Effector CD8-positive, alpha-beta T cell (primary cell): ENCODE measurements around the gene P2RX1.

Source experiments
- DNase-seq: peaks from one replicate; lab custom pipeline; 2025; lab: John Stamatoyannopoulos, UW

Gene P2RX1

GRCh38 chr17:3924512-3925350, 8.5 kb upstream of the P2RX1 start:
- no peak for DNase-seq

- no peak for DNase-seq
Observed at GRCh38 chr17:3923466-3924190, 7.4 kb upstream of the P2RX1 start.

- DNase-seq, result no peak
Observed at GRCh38 chr17:3922765-3923164, 6.5 kb upstream of the P2RX1 start.

- DNase-seq, result no peak
Observed at GRCh38 chr17:3921502-3922319, 5.4 kb upstream of the P2RX1 start.

GRCh38 chr17:3921006-3921405, 4.7 kb upstream of the P2RX1 start:
- no peak for DNase-seq

GRCh38 chr17:3919123-3919624, 2.9 kb upstream of the P2RX1 start:
- no peak for DNase-seq

- DNase-seq, result no peak
Observed at GRCh38 chr17:3918372-3919122, 2.3 kb upstream of the P2RX1 start.

GRCh38 chr17:3917391-3917931, 1.2 kb upstream of the P2RX1 start:
- no peak for DNase-seq

- DNase-seq, result no peak
Observed at GRCh38 chr17:3916825-3917224, 560 bp upstream of the P2RX1 start.

- DNase-seq, result no peak
Observed at GRCh38 chr17:3915581-3915994, 677 bp downstream of the P2RX1 start.

GRCh38 chr17:3914312-3914670, 2.0 kb downstream of the P2RX1 start:
- no peak for DNase-seq

GRCh38 chr17:3913531-3914311, 2.5 kb downstream of the P2RX1 start:
- peak; percentile 67 for DNase-seq

GRCh38 chr17:3912827-3913226, 3.4 kb downstream of the P2RX1 start:
- no peak for DNase-seq

GRCh38 chr17:3911271-3912053, 4.8 kb downstream of the P2RX1 start:
- DNase-seq, result peak; percentile 54

GRCh38 chr17:3910420-3911270, 5.6 kb downstream of the P2RX1 start:
- DNase-seq, result no peak

GRCh38 chr17:3909257-3909656, 7.0 kb downstream of the P2RX1 start:
- no peak for DNase-seq

GRCh38 chr17:3907483-3908216, 8.6 kb downstream of the P2RX1 start:
- DNase-seq, result no peak

- DNase-seq, result no peak
Observed at GRCh38 chr17:3906881-3907280, 9.4 kb downstream of the P2RX1 start.
